Parathyroid adenoma (tissue), 2 donors: ENCODE measurements around the gene MPHOSPH9.
A peak's percentile ranks its signal among the peaks of the same experiment; 100 is the strongest.
"Not testable (repeated sequence)": the region's sequence is repeated elsewhere in the genome, so short reads cannot be mapped to it uniquely, and the experiment has no call there.

ENCODE experiments used
- H2AFZ ChIP-seq: fragments of 300-600 bp; sonication (generic); one replicate; pipeline ENCODE4 v1.7.0; 2017; ENCODE audit warnings: antibody characterized with exemption, mild to moderate bottlenecking
- H3K27ac ChIP-seq: fragments of 300-600 bp; sonication (generic); one replicate; pipeline ENCODE4 v1.7.0; 2017
- H3K27me3 ChIP-seq: fragments of 300-600 bp; sonication (generic); one replicate; pipeline ENCODE4 v1.7.0; 2017; ENCODE audit warnings: low read length; ENCODE audit not compliant: control insufficient read depth, insufficient read depth
- H3K36me3 ChIP-seq: fragments of 300-600 bp; sonication (generic); one replicate; pipeline ENCODE4 v1.7.0; 2017; ENCODE audit warnings: low read length; ENCODE audit not compliant: control insufficient read depth, insufficient read depth
- H3K4me1 ChIP-seq: fragments of 300-600 bp; sonication (generic); one replicate; pipeline ENCODE4 v1.7.0; 2017; ENCODE audit warnings: control low read depth
- H3K4me2 ChIP-seq: fragments of 300-600 bp; sonication (generic); one replicate; pipeline ENCODE4 v1.7.0; 2017; ENCODE audit warnings: low read length
- H3K4me3 ChIP-seq: fragments of 300-600 bp; sonication (generic); one replicate; pipeline ENCODE4 v1.7.0; 2017; ENCODE audit warnings: low read depth, low read length
- H3K79me2 ChIP-seq: fragments of 300-600 bp; sonication (generic); one replicate; pipeline ENCODE4 v1.7.0; 2017; ENCODE audit warnings: control low read depth
- H3K9ac ChIP-seq: fragments of 300-600 bp; sonication (generic); one replicate; pipeline ENCODE4 v1.7.0; 2017; ENCODE audit warnings: mild to moderate bottlenecking
- H3K9me3 ChIP-seq: fragments of 300-600 bp; sonication (generic); one replicate; pipeline ENCODE4 v1.7.0; 2017; ENCODE audit warnings: low read length; ENCODE audit not compliant: control insufficient read depth
- CTCF ChIP-seq: fragments of 300-600 bp; sonication (generic); IDR thresholded peaks from one replicate; pipeline ENCODE4 v1.7.0; 2017; ENCODE audit warnings: antibody characterized with exemption, mild to moderate bottlenecking
- donor health status: primary hyperparathyroidism.

The MPHOSPH9 gene

GRCh38 chr12:123229051-123229450 lies 3.9 kb downstream of the MPHOSPH9 start:
- no peaks in the 10 kb centered on the region for H3K9me3 ChIP-seq
- no peak for TF ChIP-seq CTCF
- no peak overlapping the region for H2AFZ ChIP-seq
- no peaks in the 10 kb centered on the region for H3K36me3 ChIP-seq
- no peak overlapping the region for H3K4me3 ChIP-seq
- H3K9ac ChIP-seq: no peak overlapping the region
- H3K79me2 ChIP-seq: peaks cover 8% of the 10 kb centered on the region
- H3K27me3 ChIP-seq: no peaks in the 10 kb centered on the region
- peaks cover 4% of the 10 kb centered on the region for H3K4me1 ChIP-seq
- no peak overlapping the region for H3K4me2 ChIP-seq
- no peak overlapping the region for H3K27ac ChIP-seq

- no peak for TF ChIP-seq CTCF
- H3K27ac ChIP-seq: no peak overlapping the region
- no peak overlapping the region for H3K4me3 ChIP-seq
Measured at GRCh38 chr12:123227581-123228258, 5.2 kb downstream of the MPHOSPH9 start.

GRCh38 chr12:123225443-123225842 lies 7.5 kb downstream of the MPHOSPH9 start:
- H3K4me3 ChIP-seq: no peak overlapping the region
- H3K4me2 ChIP-seq: no peak overlapping the region
- H3K36me3 ChIP-seq: no peaks in the 10 kb centered on the region
- H2AFZ ChIP-seq: no peak overlapping the region
- no peaks in the 10 kb centered on the region for H3K27me3 ChIP-seq
- H3K9ac ChIP-seq: no peak overlapping the region
- H3K9me3 ChIP-seq: no peaks in the 10 kb centered on the region
- no peaks in the 10 kb centered on the region for H3K79me2 ChIP-seq
- no peak overlapping the region for H3K27ac ChIP-seq
- no peak for TF ChIP-seq CTCF
- H3K4me1 ChIP-seq: no peaks in the 10 kb centered on the region

More at GRCh38 chr12:123227581-123228258, 5.2 kb downstream of the MPHOSPH9 start:
- Histone ChIP-seq H2AFZ (no peak overlapping the region), H3K27me3 (no peaks in the 10 kb centered on the region), H3K4me1 (peaks cover 4% of the 10 kb centered on the region), H3K9me3 (no peaks in the 10 kb centered on the region), H3K4me2 (peak overlapping the region; percentile 42), H3K36me3 (no peaks in the 10 kb centered on the region), H3K9ac (no peak overlapping the region), H3K79me2 (peaks cover 3% of the 10 kb centered on the region)

GRCh38 chr12:123223241-123223668 lies 9.7 kb downstream of the MPHOSPH9 start:
- Histone ChIP-seq H3K4me1 (no peaks in the 10 kb centered on the region), H3K4me2 (no peak overlapping the region), H3K27me3 (no peaks in the 10 kb centered on the region), H3K27ac (no peak overlapping the region), H2AFZ (no peak overlapping the region), H3K9ac (no peak overlapping the region), H3K36me3 (no peaks in the 10 kb centered on the region), H3K4me3 (no peak overlapping the region), H3K79me2 (no peaks in the 10 kb centered on the region), H3K9me3 (no peaks in the 10 kb centered on the region)
- no peak for TF ChIP-seq CTCF

- H3K9me3 ChIP-seq, H3K4me2 ChIP-seq, H2AFZ ChIP-seq, H3K4me3 ChIP-seq, H3K9ac ChIP-seq, H3K27ac ChIP-seq, H3K36me3 ChIP-seq, H3K27me3 ChIP-seq, H3K4me1 ChIP-seq, H3K79me2 ChIP-seq: not testable (repeated sequence)
Measured at GRCh38 chr12:123207815-123208214, 25.1 kb downstream of the MPHOSPH9 start.

- not testable (repeated sequence) for H2AFZ ChIP-seq, H3K4me2 ChIP-seq, H3K9me3 ChIP-seq, H3K27ac ChIP-seq, H3K36me3 ChIP-seq, H3K9ac ChIP-seq, H3K27me3 ChIP-seq, H3K79me2 ChIP-seq, H3K4me1 ChIP-seq, H3K4me3 ChIP-seq
Measured at GRCh38 chr12:123206794-123207193, 26.1 kb downstream of the MPHOSPH9 start.
